WERI-Rb-1 (cell line): Measurements from ENCODE around the gene WDR72.
A peak's percentile ranks its signal among the peaks of the same experiment; 100 is the strongest.

Experiments
- DNase-seq: peaks from one replicate; pipeline ENCODE4 v3.0.0-alpha.2; 2020
- H3K27ac ChIP-seq: fragments of 250-450 bp; sonication (Bioruptor Pico); 2 replicates; pipeline ENCODE4 v1.5.1; 2020; ENCODE audit warnings: mild to moderate bottlenecking, moderate library complexity
- H3K27me3 ChIP-seq: fragments of 250-450 bp; sonication (Bioruptor Pico); 2 replicates; pipeline ENCODE4 v1.5.1; 2021; ENCODE audit warnings: mild to moderate bottlenecking, low read depth, moderate library complexity; ENCODE audit not compliant: insufficient read depth, severe bottlenecking
- H3K36me3 ChIP-seq: fragments of 250-450 bp; sonication (Bioruptor Pico); 2 replicates; pipeline ENCODE4 v1.5.1; 2020; ENCODE audit warnings: mild to moderate bottlenecking, moderate library complexity
- H3K4me3 ChIP-seq: 2 replicates; pipeline ENCODE4 v1.5.1; 2011; ENCODE audit warnings: low read depth, mild to moderate bottlenecking, control low read depth, low read length
- H3K9me3 ChIP-seq: fragments of 250-450 bp; sonication (Bioruptor Pico); 2 replicates; pipeline ENCODE4 v1.5.1; 2021; ENCODE audit warnings: mild to moderate bottlenecking, moderate library complexity; ENCODE audit not compliant: severe bottlenecking
- TF ChIP-seq, protein P1 (sequence below): IDR thresholded peaks from 2 replicates; pipeline ENCODE4 v1.5.1; 2011; ENCODE audit warnings: low read depth, mild to moderate bottlenecking, control low read depth, inconsistent platforms, low read length

WDR72 gene

DNA sequence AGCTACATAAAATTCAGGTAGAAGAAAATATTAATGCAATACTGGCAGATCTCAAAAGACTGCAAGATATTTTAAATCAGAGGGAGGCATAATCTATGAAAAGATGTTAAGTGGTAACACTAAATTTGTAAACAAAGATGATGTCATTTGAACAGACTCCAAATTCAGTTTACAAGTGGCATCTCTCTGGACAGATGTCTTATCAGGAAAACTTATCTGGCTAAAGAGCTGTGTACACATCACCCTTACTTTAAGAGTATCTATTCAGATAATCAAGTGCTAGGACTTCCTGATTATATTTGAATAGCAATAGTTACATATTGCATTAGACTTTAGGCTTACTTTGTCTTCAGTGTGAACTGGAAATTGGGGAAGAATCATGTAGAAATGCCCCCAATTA is 231.5 kb downstream of the WDR72 start:
- no peak overlapping the region for H3K27ac ChIP-seq
- no peaks in the 10 kb centered on the region for H3K9me3 ChIP-seq
- TF ChIP-seq, protein P1, sequence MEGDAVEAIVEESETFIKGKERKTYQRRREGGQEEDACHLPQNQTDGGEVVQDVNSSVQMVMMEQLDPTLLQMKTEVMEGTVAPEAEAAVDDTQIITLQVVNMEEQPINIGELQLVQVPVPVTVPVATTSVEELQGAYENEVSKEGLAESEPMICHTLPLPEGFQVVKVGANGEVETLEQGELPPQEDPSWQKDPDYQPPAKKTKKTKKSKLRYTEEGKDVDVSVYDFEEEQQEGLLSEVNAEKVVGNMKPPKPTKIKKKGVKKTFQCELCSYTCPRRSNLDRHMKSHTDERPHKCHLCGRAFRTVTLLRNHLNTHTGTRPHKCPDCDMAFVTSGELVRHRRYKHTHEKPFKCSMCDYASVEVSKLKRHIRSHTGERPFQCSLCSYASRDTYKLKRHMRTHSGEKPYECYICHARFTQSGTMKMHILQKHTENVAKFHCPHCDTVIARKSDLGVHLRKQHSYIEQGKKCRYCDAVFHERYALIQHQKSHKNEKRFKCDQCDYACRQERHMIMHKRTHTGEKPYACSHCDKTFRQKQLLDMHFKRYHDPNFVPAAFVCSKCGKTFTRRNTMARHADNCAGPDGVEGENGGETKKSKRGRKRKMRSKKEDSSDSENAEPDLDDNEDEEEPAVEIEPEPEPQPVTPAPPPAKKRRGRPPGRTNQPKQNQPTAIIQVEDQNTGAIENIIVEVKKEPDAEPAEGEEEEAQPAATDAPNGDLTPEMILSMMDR, result no peak
- H3K36me3 ChIP-seq, result no peaks in the 10 kb centered on the region
- H3K27me3 ChIP-seq, result no peaks in the 10 kb centered on the region
- no peak for DNase-seq
- no peak overlapping the region for H3K4me3 ChIP-seq

DNA sequence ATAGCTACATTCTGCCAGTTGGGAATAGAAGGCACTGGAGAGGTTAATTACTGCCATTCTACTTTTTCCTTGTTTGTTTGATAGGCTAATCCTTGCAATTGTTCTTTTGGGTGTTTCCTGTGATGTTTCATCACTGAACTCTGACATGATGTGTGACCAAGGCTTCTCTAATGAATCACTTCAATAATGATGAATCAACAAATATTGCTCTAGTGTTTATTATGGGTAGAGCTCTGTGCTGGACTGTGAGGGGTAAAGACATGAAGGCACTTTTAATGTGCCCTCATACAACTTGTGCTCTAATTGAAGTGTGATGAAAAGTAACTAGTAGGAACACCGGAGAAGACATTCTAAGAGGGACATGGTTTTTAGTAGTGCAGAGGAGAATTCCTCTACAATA is 233.6 kb downstream of the WDR72 start:
- Histone ChIP-seq H3K27ac (no peak overlapping the region), H3K9me3 (no peaks in the 10 kb centered on the region), H3K4me3 (no peak overlapping the region), H3K36me3 (no peaks in the 10 kb centered on the region), H3K27me3 (no peaks in the 10 kb centered on the region)
- no peak for DNase-seq
- TF ChIP-seq, protein P1, result no peak

GRCh38 chr15:53522991-53523390 is 236.5 kb downstream of the WDR72 start:
- Histone ChIP-seq H3K4me3 (no peak overlapping the region), H3K36me3 (no peaks in the 10 kb centered on the region), H3K9me3 (no peaks in the 10 kb centered on the region), H3K27ac (no peak overlapping the region), H3K27me3 (no peaks in the 10 kb centered on the region)
- TF ChIP-seq, protein P1, result no peak
- peak; percentile 21 for DNase-seq

- Histone ChIP-seq H3K27me3 (no peaks in the 10 kb centered on the region), H3K36me3 (no peaks in the 10 kb centered on the region), H3K27ac (no peak overlapping the region), H3K9me3 (no peaks in the 10 kb centered on the region), H3K4me3 (no peak overlapping the region)
- TF ChIP-seq, protein P1, result no peak
- no peak for DNase-seq
These were observed 238.5 kb downstream of the WDR72 start for GRCh38 chr15:53520996-53521395.

GRCh38 chr15:53513431-53513830 is 246.0 kb downstream of the WDR72 start:
- DNase-seq, result no peak
- Histone ChIP-seq H3K27me3 (no peaks in the 10 kb centered on the region), H3K4me3 (no peak overlapping the region), H3K36me3 (no peaks in the 10 kb centered on the region), H3K27ac (no peak overlapping the region), H3K9me3 (no peaks in the 10 kb centered on the region)
- TF ChIP-seq, protein P1, result no peak

DNA sequence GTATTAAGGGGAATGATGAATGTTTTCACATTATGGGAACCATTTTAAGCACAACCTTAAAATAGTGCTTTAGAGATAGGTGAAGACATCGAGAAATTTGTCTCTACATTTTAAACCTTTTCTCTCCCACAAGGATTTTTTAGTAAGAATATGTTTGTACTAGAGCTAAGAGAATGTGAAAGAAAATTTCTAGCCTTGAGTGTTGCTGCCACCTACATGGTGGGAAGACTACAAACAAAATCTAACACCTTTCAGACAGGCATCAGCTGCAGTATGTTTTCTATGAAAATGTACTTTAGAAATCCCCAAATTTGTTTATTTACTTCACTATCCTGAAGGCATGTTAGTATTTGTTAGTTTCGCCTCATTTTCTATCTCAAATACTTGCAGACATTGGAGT is 247.4 kb downstream of the WDR72 start:
- TF ChIP-seq, protein P1, result peak; percentile 16; the same call in 1 of the 2 replicates
- no peak for DNase-seq
- no peaks in the 10 kb centered on the region for H3K36me3 ChIP-seq
- no peak overlapping the region for H3K27ac ChIP-seq
- H3K4me3 ChIP-seq, result no peak overlapping the region
- no peaks in the 10 kb centered on the region for H3K9me3 ChIP-seq
- no peaks in the 10 kb centered on the region for H3K27me3 ChIP-seq
